T-helper 22 cell (primary cell): ENCODE data around the gene FOXJ2.
"Not testable (repeated sequence)": the region's sequence is repeated elsewhere in the genome, so short reads cannot be mapped to it uniquely, and the experiment has no call there.

Source experiments
- DNase-seq: peaks from one replicate; pipeline ENCODE4 v3.0.0-alpha.2; 2020; ENCODE audit warnings: low read depth

The FOXJ2 gene

DNA sequence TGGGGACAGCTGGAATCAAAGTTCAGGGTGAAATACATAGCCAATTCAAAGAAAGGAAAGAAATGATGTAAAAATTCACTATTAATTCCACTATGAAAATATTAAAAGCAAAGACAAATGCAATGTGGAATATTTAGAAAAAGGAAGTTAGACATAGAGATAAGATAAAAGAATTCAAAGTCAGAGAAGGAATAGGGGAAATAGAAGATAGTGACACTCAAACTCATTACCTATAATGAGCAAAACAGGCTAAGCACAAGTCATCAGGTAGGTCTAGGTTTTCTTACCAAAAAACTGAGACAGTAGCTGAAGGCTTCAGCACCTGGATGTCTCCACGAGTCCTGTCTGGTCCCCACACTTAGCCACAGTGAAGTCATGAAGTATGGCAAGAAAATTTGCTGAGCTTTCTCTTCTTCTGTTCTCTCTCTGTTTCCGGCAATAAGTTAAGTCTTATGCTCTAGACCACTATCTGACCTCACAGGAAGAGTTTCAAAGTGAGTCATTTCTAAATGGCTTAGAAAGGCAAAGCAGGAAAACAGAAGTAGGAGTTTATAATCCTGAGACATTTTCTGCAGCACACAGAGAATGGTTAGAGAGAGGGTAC, 33.6 kb downstream of the FOXJ2 start, which contains the start of gene C3AR1:
C3AR1 (minus strand) TSS at position 369 of the 604 bp plus-strand sequence. CDS start 6,174 bp downstream, outside the sequence.
- DNase-seq = peak; percentile 57

DNA sequence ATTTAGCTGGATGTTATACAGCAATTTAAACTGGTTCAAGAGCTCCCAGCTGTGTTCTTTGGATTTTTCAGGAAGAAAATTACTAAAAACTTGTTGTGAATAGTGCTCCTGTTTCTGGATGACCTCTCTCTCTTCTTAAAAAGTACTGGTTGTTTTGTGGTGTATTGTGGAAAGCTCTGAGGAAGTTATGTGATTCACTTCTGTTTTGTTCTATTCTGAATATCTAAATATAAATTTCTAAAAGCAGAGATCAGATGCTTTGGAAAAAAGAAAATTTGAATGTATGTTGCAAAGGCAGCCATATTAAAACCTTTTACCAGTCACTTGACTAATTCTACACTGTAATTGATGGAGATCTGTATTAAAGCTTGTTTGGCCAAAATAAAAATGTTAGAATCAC, 37.1 kb downstream of the FOXJ2 start:
- DNase-seq = no peak

DNA sequence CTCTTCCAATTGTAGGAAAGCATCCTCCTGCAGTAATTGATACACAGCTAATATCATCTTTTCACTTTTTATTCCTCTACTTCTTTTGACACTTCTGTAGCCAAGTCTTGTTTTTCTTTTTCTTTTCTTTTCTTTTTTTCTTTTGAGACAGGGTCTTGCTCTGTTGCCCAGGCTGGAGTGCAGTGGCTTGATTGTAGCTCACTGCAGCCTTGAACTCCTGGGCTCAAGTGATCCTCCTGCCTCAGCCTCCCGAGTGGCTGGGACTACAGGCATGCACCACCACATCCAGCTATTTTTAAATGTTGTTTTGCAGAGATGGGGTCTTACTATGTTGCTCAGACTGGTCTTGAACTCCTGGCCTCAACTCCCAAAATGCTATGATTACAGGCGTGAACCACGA, 39.3 kb downstream of the FOXJ2 start:
- DNase-seq = not testable (repeated sequence)

DNA sequence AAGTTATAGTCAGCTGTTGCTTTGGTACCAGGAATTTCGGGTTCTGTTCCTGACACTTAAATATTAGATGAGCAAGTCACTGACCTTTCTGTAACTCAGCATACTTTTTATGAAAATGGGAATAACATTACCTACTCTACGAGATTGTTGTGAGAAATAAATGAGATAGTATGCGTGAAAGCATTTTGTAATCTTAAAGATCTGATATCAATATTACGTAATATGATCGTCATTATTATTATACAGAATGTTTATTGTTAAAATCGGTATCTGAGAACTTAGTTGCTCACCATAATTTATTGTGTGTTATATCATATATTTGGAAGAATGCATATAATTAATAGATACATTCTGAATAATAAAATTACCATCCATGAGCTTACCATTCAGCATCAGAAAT, 43.4 kb downstream of the FOXJ2 start:
- no peak for DNase-seq

DNA sequence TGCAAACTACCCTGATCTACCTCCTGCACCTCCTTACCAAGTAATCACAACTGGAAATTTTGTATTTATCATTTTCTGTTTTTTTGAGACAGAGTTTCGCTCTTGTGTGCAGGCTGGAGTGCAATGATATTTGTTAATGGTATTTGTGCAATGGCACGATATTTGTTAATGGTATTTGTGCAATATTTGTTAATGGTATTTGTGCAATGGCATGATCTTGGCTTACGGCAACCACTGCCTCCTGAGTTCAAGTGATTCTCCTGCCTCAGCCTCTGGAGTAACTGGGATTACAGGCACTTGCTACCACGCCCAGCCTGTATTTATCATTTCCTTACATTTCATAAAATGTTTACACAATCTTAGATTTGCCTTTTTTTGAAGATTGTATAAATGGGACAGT, 43.9 kb downstream of the FOXJ2 start:
- DNase-seq = no peak

DNA sequence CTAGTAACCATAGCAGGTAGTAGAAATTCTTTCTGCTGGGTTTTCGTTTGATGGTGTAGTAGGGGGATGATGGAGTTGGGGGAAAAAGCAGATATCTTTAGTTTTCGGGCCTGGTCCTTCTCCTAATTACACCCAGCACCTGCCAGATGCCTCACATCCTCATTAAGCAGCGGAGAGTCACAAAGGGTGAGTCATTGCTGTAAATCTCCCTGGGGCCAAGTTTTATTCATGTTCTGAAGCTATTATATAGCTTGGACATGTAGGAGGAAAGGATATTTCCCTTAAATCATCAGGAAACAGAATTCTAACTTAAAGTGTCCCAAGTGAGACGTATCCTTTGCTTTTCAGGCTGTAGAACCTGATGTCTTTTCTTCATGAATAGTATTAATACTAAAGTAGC, 44.7 kb downstream of the FOXJ2 start:
- no peak for DNase-seq

DNA sequence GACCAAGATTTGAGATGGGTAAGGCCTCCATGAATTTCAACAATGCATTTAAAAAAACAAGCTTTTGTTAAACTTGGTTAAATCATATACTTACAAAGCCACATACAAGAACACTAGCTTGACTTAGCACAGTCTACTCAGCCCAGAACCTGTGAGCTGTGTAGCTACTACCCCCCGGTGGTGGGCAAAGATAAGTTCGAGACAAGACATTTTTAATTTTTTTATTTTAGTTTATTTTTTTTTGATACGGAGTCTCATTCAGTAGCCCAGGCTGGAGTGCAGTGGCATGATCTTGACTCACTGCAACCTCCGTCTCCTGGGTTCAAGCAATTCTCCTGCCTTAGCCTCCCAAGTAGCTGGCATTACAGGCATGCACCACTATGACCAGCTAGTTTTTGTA, 45.9 kb downstream of the FOXJ2 start:
- DNase-seq = peak; percentile 39

DNA sequence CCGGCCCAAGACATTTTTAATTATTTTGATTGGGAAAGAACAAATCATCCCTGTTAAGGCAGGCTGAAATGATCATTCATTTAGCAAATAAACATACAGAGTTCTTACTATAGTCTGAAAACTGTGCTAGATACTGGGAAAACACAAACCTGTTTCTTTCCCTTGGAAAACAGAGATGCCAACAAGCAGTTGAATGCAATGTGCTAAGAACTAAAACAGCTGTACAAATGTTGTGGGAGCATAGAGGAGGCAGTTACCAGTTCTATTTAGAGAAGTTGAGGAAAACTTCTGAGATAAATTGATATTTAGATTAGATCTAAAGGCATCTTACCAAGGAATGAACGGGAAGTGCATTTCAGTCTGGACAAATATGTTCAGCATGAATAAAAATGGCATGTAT, 46.4 kb downstream of the FOXJ2 start:
- no peak for DNase-seq

DNA sequence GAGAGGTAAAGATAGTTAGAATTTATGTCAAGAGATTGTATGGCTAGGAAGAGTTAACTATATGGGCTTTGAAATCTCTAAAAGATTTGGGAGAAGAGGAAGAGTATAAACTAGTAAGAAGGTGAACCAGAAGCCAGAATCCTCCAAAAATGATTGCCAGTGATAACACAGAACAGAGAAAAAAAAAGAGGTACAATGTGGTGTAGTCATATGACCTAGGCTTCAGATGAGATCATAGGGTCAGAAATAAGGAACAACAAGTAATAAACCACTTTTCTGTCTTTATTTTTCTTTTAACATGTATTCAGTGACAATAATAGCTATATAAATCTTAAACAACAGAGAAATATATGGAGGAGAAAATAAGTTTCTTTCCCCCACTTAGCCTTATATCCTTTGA, 47.6 kb downstream of the FOXJ2 start:
- DNase-seq = no peak

DNA sequence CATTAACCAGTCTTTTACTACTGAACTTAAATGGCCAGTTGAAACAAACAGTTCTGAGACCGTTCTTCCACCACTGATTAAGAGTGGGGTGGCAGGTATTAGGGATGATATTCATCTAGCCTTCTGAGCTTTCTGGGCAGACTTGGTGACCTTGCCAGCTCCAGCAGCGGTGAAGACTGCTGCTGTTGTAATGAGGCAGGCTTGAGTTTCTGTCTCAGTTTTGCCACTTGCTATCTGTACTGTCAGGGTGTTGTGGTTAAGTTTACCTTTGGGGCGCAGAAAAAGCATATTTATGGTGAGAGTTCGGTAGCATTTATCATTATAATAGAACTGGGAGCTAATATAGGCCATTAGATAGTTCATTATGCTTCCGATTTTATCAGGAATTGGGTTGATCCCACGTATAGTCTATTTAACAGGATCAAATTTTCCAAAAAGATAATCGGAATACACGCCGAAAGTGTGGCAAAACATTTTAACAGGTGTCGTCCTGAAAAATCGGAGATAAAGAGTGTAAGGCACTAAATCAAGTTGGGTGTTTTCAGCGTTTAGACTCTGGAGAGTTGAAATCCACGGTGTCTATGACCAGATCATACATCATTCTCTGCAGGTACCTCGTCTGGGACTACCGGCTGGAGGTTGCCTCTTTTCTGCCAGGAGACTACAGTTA, 48.9 kb downstream of the FOXJ2 start:
- no peak for DNase-seq

DNA sequence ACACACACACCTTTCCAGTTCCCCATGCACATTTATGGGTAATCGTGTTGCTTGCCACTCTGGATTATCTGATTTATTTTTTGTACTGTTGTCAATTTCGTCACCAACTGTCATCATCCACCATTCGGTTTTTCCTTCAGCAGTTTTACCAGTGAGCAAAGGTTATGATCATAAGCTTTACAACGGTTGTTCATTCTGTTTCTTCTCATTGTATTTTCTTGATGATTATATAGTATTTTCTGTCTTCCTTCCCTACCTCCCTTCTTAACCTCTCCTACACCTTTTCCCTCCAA, 50.2 kb downstream of the FOXJ2 start:
- no peak for DNase-seq

DNA sequence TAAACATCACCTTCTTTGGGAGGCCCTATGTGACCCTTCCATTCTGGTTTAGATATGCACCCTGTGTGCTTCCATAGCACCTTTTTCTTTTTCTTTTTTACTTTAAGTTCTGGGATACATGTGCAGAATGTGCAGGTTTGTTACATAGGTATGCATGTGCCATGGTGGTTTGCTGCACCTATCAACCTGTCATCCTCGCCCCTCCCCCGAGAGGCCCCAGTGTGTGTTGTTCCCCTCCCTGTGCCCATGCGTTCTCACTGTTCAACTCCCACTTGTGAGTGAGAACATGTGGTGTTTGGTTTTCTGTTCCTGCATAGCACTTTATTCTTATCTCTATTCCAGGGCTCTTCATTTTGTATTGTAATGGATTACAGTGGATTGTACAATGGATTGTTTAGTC, 51.8 kb downstream of the FOXJ2 start:
- DNase-seq = not testable (repeated sequence)

DNA sequence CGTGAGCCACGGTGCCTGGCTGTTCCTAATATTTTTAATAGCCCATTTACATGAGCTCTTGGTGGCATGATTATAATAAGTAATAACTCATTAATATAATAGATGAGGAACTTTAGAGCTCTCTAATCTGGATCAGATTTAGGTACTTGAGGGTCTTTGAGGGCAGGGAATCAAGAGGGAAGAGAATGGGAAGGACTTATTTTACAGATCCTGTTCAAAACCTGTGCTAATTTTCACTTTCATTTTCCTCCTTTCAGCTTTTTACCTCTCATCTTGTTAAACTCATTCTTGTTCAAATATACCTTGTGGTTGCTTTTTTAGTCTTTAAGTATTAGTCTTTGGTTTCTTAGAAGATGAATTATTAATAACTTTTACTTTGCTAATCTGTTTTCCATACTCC, 55.1 kb downstream of the FOXJ2 start:
- DNase-seq = no peak

DNA sequence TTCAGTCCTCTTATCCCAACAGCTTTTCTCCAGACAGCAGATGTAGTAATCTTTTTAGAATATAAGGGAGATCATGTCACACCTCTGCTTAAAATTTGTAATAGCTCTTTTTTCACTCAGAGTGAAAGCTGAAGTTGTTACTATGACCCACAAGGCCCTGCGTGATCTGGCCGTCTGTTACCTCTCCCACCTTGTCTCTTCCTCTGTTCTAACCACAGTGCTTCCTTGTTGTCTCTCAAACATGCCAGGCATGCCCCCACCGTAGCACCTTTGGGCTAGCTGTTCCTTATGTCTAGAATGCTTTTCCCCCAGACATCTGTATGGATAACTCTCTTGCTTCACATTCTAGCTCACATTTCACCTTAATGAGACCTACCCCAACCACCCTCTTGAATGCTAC, 56.1 kb downstream of the FOXJ2 start:
- DNase-seq = peak; percentile 12

DNA sequence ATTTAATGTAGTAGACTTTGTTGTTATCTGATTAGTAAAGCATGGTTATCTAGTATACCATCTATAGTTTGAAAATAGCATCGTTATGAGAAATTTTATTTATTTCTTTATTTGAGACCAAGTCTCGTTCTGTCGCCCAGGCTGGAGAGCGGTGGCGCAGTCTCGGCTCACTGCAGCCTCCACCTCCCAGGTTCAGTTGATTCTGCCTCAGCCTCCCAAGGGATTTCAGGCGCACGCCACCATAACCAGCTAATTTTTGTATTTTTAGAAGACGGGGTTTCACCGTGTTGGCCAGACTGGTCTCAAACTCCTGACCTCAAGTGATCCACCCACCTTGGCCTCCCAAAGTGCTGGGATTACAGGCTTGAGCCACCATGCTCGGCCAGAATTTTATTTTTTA, 56.8 kb downstream of the FOXJ2 start:
- not testable (repeated sequence) for DNase-seq

DNA sequence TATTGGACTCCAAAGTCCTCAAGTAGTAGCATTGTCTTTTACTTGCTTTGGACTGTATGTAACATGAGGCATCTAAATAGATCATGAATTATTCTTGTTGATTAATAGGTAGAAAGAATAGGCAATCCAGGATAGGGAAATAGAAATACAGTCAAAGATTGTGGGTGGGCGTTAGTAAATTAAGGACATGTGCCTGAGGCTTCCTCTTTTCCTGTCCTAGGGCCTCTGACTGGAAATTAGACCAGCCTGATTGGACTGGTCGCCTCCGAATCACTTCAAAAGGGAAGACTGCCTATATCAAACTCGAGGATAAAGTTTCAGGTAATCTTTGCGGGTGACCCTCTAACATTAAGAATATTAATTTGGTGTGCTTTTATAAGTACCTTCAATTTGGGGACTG, 57.2 kb downstream of the FOXJ2 start:
- DNase-seq = no peak

DNA sequence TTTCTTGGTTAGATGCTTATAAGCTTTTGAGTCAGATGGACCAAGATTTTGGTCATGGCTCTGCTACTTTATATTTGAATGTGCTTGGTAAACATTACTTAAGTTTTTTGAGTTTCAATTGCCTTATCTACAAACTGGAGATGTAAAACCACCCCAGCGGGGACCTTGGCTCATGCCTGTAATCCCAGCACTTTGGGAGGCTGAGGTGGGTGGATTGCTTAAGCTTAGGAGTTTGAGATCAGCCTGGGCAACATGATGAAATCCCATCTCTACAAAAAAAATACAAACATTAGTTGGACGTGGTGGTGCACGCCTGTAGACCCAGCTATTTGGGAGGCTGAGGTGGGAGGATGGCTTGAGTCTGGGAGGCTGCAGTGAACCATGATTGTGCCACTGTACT, 60.8 kb downstream of the FOXJ2 start:
- no peak for DNase-seq

DNA sequence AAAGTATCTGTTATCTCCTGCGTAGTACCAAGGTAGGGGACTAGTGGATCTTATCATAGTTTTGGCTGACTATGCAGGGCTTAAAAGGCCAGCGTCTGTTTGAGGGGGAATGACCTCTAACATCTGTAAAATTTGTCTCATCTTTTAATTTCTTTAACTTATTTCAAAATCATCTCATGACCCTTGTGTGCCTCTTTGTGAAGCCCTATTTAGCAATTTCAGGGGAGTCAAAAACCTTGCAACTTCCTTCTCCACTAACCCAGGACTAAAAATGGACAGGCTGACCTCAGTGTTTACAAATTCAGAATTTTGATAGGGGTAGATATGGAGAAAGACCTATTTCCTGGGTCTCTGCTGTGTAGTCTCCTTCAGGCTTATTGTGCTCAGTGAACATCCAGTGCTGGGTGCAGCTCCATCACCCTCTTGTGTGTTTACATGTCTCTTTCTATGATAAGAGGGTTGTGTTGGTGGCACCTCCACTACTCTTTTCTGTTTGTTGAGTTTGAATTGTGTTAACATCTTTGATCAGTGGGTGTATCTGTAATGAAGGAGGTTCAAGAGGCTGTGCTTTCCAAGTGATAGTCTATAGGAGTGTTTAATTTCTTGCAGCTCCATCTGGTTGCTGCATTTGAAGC, 63.9 kb downstream of the FOXJ2 start:
- no peak for DNase-seq

DNA sequence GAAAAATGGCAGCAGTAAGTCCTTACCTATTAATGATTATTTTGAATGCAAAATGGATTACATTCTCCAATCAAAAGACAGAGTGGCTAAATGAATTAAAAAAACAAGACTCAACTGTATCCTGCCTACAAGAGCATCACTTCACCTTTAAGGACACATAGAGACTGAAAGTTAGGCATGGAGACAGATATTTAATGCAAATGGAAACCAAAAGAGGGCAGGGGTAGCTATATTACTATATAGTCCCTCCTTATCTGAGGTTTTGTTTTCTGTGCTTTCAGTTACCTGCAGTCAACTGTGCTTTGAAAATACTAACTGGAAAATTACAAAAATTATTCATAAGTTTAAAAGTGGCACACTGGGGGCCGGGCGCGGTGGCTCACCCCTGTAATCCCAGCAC, 66.7 kb downstream of the FOXJ2 start:
- DNase-seq = no peak
